ENCODE measurements around the gene JAG1.
"Not testable (repeated sequence)": the region's sequence is repeated elsewhere in the genome, so short reads cannot be mapped to it uniquely, and the experiment has no call there.

JAG1 gene

GRCh38 chr20:10635476-10636208 is 38.2 kb downstream of the JAG1 start:
- DNase-seq, result no peak

DNA sequence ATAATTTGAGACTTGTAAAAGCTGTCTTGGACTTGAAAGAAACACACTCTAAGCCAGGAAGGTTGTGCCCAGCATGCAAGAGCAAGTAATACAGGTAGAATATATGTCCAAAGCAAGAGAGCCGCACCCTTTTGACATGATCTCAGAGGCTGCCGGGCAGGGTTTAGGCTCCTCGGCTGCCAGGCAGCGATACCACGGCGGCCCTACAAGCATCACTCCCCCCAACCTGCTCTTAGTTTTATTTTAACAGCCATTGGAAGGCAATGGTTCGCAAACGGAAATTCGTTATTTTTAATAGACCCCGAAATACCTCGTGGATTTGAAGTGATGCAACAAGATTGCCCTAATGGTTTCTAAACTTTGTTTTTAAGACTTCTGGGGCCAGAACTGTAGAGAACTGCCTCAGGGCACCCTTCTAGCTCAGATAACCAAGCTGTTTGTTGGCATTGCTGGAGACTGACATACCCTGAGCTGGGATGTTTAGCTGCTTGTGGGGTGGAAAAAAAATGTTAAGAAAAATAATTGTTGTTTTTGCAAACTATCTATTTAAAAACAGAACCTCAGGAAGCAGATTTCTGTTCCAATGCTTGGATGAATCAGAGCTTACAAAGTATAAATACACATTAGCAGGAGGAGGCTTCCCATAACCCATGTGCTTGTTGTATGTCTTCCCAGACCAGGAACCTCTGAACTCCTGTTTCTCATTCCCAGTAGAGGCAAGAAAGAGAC is 39.0 kb downstream of the JAG1 start:
- DNase-seq, result no peak

DNA sequence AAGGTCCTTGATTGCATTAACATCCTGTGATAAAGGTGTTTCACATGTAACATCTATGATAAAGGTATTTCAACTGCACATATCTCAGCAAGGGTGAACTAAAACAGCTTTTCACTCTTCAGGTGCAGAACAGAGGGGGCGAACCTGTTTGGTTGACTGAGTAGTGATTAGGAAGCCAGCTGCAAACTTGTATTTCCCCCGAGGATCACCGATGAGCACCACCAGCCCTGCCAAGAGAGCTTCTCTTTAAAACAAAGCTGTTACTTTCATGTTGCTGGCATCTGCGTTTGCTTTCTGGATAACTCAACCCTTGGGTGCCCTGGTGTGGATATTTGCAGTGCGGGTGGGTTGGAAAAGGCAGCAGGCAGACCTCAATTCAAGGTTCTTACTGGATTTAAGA is 39.6 kb downstream of the JAG1 start:
- no peak for DNase-seq

DNA sequence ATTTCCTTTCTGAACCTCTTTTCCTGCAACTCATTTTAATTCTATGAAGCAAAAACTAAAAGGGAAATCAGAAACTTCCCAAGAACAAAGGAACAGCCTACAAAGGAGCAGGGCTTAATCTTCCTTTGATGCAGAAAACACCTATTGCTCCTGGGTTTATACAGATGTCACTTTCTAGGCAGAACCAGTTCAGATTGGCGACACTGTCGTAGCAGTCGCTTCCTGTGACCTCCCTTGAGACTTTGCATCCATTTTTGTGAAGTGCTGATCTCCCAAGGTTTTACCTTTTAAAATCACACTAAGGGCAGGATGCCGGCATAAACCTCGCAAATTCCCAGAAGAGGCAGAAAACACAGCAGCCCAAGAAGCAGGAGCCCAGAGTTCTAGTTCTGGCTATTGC is 40.1 kb downstream of the JAG1 start:
- DNase-seq, result no peak

DNA sequence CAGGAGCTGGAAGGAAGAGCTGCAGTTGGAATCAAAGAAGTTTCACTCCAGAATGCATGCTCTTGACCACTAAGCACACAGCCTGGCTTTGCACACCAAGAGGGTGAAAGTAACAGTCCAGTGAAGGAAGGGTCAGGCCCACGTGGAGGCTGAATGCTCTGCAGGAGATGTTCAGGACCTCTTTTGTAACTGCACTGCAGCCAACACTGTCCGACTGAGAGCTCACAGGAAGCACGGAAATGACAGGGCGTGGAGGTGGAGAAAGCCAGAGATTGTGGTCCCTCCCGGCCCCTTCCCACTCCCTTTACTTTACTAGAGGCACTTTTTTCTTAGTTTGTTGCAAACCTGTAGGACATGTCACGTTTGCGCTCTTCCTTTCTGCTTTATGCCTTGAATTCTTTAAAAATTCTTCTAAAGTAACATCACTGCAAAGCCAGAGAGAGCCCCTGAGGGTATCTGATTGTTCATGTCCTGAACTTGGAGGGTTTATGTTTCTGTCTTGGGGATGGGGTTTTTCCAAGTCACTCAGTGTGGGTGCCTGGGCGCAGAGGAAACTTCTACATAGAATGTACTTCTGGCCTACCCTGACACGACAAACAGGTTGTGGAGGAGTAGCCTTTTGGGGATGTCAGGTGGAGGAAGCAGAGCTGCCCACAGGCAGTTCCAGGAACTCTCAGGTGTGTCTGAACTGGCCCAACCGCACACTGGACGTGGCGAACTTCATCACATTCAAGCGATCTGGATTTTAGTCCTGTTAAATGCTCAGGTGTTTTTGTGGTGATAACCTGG is 40.9 kb downstream of the JAG1 start:
- no peak for DNase-seq

GRCh38 chr20:10631126-10631525 is 42.7 kb downstream of the JAG1 start:
- no peak for DNase-seq

DNA sequence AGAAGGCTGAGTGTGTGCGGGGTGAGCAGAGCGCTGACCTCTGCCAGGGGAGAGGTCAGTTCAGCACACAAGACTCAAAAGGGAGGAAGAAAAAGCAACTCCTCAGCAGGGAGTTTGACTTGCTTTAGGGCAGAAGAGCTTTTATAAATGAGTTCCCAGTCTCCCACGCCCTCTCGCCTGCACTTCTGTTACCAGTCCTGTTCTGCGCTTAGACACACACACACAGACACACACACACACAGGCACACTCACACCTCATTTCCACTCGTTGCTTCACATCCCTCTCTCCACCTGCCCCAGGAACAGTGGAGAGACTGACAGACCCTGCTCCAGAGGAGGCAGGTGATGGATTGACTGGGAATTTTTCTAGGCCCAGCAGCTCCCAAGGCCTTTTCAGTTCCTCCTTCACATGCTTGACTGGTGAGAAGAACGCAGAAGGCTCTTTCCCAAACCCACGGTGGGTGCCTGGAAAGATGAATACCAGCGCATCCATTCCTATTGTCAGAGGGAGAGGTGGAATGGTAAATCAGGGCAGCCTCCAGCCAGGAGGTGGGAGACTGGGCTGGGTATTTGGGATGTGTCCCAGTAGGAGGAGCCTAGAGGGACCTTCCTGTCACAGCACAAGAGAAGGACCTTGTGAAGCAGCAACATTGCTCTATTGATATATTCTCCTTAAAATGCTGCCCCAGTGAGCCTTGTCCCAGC is 43.7 kb downstream of the JAG1 start:
- no peak for DNase-seq

- DNase-seq, result no peak
Measured at GRCh38 chr20:10626896-10627295, 46.9 kb downstream of the JAG1 start.

GRCh38 chr20:10625641-10626040 is 48.2 kb downstream of the JAG1 start:
- DNase-seq, result no peak

DNA sequence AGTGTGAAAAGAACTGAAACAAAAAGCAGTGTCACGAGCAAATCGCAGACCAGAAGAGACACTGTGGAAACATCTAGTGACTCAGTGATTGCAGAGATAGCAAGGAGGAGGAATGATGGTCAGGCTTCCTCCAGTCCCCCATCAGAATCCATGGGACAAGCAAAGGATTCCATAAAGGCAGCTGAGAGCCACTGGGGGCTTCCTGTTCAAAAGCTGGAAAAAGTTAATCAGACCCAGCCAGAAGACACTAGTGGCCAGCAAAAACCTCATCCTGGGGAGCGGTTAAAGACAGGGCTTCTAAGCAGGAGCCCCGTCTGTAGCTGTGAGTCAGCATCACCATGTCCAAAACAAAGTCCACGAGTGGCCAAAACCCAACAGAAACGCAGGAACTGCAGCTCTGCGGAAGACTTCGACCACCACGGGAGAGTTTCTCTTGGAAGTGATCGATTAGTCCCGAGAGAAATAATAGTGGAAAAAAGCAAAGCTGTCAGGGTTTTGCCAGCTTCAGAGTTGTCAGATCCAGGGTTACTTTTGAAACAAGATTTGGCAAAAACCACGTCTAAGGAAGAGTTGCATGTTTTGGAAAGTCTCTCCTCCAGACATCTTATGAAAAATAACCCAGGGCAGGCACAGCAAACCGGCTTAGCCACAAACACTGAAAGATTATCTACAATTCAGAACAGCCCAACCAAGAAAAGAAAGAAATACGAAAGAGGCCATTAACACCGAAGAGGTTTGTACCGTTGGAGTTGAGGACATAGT is 51.0 kb downstream of the JAG1 start:
- DNase-seq, result no peak

DNA sequence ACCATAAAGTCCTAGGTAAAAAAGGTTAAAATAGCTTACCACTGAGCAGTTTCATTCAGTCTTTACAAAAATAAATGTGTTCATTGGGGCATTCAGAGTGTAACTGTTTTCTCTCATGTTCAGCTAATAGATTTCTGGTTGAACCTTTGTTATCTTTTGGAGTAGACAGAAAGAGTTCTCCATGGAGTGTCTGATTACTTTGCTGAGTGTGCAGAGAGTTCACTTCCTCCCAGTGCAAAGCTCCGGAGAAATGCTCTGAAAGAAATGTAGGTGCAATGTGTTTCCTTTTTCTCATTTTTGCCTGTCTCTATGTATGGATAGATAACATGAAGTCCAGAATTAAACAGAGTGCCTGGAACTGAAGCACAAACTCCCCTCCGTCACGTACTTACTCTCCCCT is 52.6 kb downstream of the JAG1 start:
- no peak for DNase-seq

- DNase-seq, result peak in 2 of 3 experiments; percentile 17 to 43
Measured at GRCh38 chr20:10619427-10619826, 54.4 kb downstream of the JAG1 start.

DNA sequence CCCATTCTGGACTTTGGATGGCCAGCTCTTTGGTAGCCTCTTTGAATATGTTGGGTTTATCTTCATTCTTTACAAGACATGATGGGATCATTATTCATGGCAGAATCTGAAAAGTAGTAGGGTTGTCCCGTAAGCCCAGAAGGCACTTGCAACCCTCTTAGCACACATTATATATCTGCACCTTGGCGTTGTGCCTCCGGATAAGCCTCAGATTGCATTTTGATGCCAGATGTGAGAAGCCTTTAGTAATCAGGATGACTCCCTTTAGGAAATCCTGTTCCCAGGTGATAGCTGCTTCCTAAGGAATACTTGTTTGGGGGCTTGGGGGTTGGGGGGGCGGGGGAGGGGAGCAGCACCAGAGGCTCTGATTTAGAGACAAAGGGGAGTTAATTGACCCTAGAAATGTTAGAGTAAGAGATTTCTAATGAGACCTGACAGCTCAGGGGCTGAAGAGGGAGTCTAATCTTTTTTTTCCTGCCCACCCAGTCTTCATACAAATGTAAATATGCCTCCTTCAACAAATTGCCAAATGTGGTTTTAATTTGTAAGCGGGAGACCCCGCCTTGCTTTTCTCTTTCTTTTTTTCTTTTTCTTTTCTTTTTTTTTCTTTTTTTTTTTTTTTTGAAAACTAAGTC is 55.1 kb downstream of the JAG1 start:
- no peak for DNase-seq

GRCh38 chr20:10617549-10618133 is 56.2 kb downstream of the JAG1 start:
- not testable (repeated sequence) for DNase-seq

- no peak for DNase-seq
Measured at GRCh38 chr20:10616212-10616611, 57.6 kb downstream of the JAG1 start.

GRCh38 chr20:10613911-10614310 is 59.9 kb downstream of the JAG1 start:
- no peak for DNase-seq

GRCh38 chr20:10613426-10613825 is 60.4 kb downstream of the JAG1 start:
- not testable (repeated sequence) for DNase-seq

DNA sequence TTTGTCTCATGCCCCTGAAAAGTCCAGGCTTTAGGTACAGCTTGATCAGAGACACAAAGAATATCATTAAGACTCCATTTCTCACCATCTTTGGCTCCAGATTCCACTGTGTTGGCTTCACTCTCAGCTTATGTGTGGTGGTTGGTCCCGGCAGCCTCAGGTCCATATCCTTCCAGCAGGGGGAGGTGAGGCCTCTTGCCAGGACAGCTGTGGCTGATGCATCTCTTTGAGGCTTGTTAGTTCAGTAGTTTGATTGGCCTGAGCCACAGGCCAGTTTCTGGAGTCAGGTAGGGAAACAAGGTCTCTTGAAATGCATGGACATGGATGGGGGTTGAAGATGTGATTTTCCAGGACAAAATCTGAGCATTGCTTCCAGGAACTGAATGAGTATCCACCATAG is 62.4 kb downstream of the JAG1 start:
- peak in 2 of 3 experiments; percentile 38 to 47 for DNase-seq

DNA sequence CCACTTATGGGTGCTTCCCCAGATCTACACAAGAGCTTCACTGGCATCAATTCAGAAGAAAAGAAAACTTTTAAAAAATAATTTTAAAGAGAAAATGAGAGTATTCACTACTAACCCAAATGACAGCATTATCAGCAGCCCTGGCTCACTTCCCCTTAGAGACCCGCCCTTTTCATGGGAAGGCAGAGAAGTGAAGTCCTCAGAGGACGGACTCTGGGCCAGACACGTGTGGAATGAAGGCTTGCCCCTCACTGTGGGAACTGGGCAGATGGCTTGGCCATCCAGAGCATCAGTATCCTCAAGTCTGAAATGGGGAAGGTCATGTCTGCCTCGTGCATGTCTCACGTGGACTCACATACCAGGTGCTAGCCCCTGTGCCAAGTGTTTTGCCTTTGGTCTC is 63.5 kb downstream of the JAG1 start:
- no peak for DNase-seq

- DNase-seq, result no peak
Measured at GRCh38 chr20:10609770-10610169, 64.0 kb downstream of the JAG1 start.

DNA sequence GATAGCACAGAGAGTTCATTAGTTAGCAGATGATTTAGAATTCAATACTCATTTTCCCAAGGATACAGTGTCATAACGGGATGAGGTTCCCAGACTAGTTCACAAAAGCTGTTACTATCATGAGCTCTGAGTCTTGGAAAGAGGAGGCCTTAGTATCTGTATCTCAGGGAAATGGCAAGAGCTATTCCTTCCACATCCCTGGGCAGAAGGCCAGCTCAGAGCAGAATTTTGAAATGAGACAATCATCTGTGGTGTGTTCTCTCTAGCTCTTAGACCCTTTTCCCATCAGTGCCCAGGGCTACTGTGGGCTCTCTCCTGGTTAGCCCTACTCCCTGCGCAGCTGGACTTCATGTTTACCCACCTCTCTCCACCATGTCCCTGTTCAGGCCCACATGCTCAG is 64.5 kb downstream of the JAG1 start:
- DNase-seq, result no peak
